ENCODE measurements around the gene NPAT.

NPAT gene

GRCh38 chr11:108204929-108205499 lies 17.4 kb downstream of the NPAT start:
- DNase-seq = no peak
- Mint-ChIP-seq H3K27me3 (ENCODE audit: low read depth, poor library complexity) (no peaks in the 10 kb centered on the region), H3K4me3 (no peak overlapping the region), H3K9me3 (peaks cover 29% of the 10 kb centered on the region), H3K27ac (no peak overlapping the region), H3K36me3 (ENCODE audit: low read depth) (peaks cover 74% of the 10 kb centered on the region), H3K4me1 (peaks cover 16% of the 10 kb centered on the region)
- TF ChIP-seq, protein P1, sequence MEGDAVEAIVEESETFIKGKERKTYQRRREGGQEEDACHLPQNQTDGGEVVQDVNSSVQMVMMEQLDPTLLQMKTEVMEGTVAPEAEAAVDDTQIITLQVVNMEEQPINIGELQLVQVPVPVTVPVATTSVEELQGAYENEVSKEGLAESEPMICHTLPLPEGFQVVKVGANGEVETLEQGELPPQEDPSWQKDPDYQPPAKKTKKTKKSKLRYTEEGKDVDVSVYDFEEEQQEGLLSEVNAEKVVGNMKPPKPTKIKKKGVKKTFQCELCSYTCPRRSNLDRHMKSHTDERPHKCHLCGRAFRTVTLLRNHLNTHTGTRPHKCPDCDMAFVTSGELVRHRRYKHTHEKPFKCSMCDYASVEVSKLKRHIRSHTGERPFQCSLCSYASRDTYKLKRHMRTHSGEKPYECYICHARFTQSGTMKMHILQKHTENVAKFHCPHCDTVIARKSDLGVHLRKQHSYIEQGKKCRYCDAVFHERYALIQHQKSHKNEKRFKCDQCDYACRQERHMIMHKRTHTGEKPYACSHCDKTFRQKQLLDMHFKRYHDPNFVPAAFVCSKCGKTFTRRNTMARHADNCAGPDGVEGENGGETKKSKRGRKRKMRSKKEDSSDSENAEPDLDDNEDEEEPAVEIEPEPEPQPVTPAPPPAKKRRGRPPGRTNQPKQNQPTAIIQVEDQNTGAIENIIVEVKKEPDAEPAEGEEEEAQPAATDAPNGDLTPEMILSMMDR (IDR thresholded peaks at IDR 0.05) = no peak

DNA sequence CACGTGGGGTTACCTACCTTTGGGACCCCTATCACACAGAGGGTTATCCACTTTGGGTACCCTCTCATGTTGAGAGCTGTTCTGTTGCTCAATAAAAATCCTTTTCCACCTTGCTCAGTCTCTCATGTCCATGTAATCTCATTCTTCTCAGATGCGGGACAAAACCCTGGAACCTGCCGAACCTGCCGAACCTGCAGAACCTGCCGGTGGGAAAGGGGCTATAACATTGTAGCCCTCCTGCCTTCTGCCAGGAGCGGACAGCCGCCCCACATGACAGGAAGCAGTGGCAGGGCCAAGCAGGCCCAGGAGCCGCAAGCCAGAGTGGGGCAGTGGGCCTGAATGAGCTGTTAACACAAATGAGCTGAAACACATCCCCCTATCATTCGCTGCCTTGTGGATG lies 18.1 kb downstream of the NPAT start:
- TF ChIP-seq, protein P1 (IDR thresholded peaks at IDR 0.05) = no peak
- Mint-ChIP-seq H3K4me1 (peaks cover 19% of the 10 kb centered on the region), H3K4me3 (no peak overlapping the region), H3K36me3 (ENCODE audit: low read depth) (peaks cover 74% of the 10 kb centered on the region), H3K27me3 (ENCODE audit: low read depth, poor library complexity) (no peaks in the 10 kb centered on the region), H3K9me3 (peaks cover 29% of the 10 kb centered on the region), H3K27ac (no peak overlapping the region)
- DNase-seq = no peak

- TF ChIP-seq, protein P1 (IDR thresholded peaks at IDR 0.05) = no peak
- DNase-seq = no peak
- Mint-ChIP-seq H3K27ac (no peak overlapping the region), H3K27me3 (ENCODE audit: low read depth, poor library complexity) (no peaks in the 10 kb centered on the region), H3K4me1 (peaks cover 12% of the 10 kb centered on the region), H3K4me3 (no peak overlapping the region), H3K36me3 (ENCODE audit: low read depth) (peaks cover 71% of the 10 kb centered on the region), H3K9me3 (peaks cover 29% of the 10 kb centered on the region)
These were observed 19.4 kb downstream of the NPAT start for GRCh38 chr11:108203075-108203474.

DNA sequence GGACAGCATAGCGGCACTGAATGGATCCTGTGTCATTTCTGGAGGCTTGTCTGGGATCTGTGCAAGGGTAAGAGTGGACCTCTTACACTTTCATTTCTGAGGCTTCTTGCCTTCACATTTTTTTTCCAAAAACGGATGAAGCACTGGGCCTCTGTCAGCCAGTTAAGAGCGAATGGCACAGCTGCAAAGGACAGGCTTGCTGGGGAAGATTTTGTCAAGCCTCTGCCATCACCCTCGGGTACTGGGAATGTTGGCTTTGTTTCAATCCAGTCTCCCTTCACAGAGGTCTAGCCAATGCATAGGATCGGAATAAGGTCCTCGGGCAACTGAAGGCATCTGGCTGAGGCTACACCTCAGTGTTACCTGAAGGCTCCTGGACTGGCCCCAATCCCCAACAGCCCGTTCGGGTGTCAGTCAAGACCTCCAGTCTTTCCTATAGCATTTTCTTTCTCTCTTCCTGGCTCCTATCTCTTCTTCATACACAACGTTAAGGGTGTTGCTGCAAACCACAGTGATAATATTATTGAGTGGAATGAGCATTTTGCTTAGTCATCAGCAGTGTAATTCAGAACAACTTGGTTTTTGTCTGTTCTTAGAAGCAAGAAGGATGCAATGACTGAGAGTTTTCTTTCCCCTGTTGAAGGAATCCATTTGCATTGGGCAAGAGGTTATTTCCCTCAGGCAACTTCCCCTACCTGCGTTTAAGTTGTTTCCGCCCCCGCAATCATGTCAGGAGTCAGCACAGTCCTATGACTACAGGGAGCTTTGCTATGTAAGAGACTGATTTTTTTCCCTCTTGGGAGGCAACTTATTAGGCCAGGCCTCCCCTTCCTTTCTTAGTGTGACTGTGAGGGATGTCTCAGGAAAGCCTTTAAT lies 22.8 kb downstream of the NPAT start:
- Mint-ChIP-seq H3K36me3 (ENCODE audit: low read depth) (peaks cover 61% of the 10 kb centered on the region), H3K9me3 (peaks cover 8% of the 10 kb centered on the region), H3K4me3 (no peak overlapping the region), H3K27me3 (ENCODE audit: low read depth, poor library complexity) (no peaks in the 10 kb centered on the region), H3K4me1 (peaks cover 11% of the 10 kb centered on the region), H3K27ac (peak overlapping the region; percentile 70)
- DNase-seq = no peak
- TF ChIP-seq, protein P1 (IDR thresholded peaks at IDR 0.05) = no peak

- peaks cover 11% of the 10 kb centered on the region for H3K4me1 Mint-ChIP-seq
- no peaks in the 10 kb centered on the region for H3K27me3 Mint-ChIP-seq (ENCODE audit: low read depth, poor library complexity)
- DNase-seq = no peak
- no peak overlapping the region for H3K4me3 Mint-ChIP-seq
- H3K36me3 Mint-ChIP-seq (ENCODE audit: low read depth) = peaks cover 59% of the 10 kb centered on the region
- H3K9me3 Mint-ChIP-seq = peaks cover 4% of the 10 kb centered on the region
- TF ChIP-seq, protein P1 (IDR thresholded peaks at IDR 0.05) = no peak
- H3K27ac Mint-ChIP-seq = no peak overlapping the region
These were observed 23.6 kb downstream of the NPAT start for GRCh38 chr11:108198833-108199232.
